Epithelial cell of proximal tubule (primary cell): Measurements from ENCODE around the gene SUSD6. TPM values are rescaled to one million over a fixed set of nuclear protein-coding genes. Genes with fewer than 3 reads are reported as not detected.

Source experiments
- DNase-seq: peaks from one replicate; pipeline ENCODE4 v3.0.0-alpha.2; 2011; ENCODE audit warnings: low read depth
- H3K4me3 ChIP-seq: 2 replicates; pipeline ENCODE4 v1.5.1; 2011; ENCODE audit warnings: low read depth, mild to moderate bottlenecking, low read length
- CTCF ChIP-seq: conservative IDR thresholded peaks from 2 replicates; pipeline ENCODE4 v1.5.1; 2012; ENCODE audit warnings: low read depth, mild to moderate bottlenecking, low read length
- total RNA-seq: library from RNA; depleted of rRNA; stranded (reverse); fragments of >200 nt; gene quantifications from 2 replicates; pipeline ENCODE4 v1.2.3, GENCODE V29; 2015

The SUSD6 gene
- total RNA-seq, 1 donor from 2014 or later: 6.2 TPM

DNA sequence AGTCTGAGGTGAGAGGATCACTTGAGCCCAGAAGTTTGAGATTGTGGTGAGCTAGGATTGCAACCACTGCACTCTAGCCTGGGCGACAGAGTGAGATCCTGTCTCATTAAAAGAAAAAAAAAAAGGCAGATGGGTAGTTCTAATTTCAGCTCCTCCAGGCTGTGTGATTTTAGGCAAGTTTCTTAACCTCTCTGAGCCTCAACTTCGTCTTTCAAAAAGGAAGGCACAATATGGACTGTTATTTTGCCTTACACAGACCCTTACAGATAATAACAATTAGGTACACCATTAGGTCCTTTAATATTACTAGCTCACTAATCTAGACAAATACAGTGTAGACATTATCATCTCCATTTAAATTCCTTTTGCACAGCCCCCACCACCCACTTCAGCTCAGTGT lies 31.9 kb upstream of the SUSD6 start:
- no peak overlapping the region for H3K4me3 ChIP-seq
- DNase-seq: no peak
- no peak for TF ChIP-seq CTCF

GRCh38 chr14:69580009-69580577 lies 31.3 kb upstream of the SUSD6 start:
- DNase-seq: peak; percentile 22
- TF ChIP-seq CTCF: peak; percentile 62
- H3K4me3 ChIP-seq: no peak overlapping the region

- no peak for DNase-seq
- TF ChIP-seq CTCF: no peak
- no peak overlapping the region for H3K4me3 ChIP-seq
Observed at GRCh38 chr14:69581316-69581935, 30.0 kb upstream of the SUSD6 start.

DNA sequence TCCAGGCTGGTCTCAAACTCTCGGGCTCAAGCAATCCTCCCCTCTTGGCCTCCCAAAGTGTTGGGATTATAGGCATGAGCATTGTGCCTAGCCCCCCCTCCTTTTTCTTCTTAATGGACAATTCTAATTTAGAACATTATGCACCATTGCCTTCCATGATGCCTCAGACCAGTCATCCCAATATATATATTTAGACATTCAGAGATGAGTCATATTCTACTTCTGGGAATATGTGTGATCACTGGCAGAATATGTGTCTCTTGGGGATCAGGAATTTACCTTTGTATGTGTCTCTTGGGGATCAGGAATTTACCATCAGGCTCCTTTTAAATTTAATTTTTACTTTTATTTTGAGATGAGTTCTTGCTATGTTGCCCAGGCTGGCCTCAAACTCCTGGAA lies 29.2 kb upstream of the SUSD6 start:
- no peak for TF ChIP-seq CTCF
- H3K4me3 ChIP-seq: no peak overlapping the region
- DNase-seq: no peak

GRCh38 chr14:69582829-69583228 lies 28.6 kb upstream of the SUSD6 start:
- no peak for TF ChIP-seq CTCF
- no peak overlapping the region for H3K4me3 ChIP-seq
- DNase-seq: no peak

GRCh38 chr14:69584389-69584788 lies 27.0 kb upstream of the SUSD6 start:
- no peak for DNase-seq
- H3K4me3 ChIP-seq: no peak overlapping the region
- TF ChIP-seq CTCF: no peak

GRCh38 chr14:69586404-69586803 lies 25.0 kb upstream of the SUSD6 start:
- no peak for DNase-seq
- no peak overlapping the region for H3K4me3 ChIP-seq
- TF ChIP-seq CTCF: no peak
